GM23338 (cell line): Measurements from ENCODE around the gene ADGRD1.

ENCODE experiments used
- CREB1 ChIP-seq: fragments of 250-450 bp; sonication (Bioruptor Pico); IDR thresholded peaks from 2 replicates; pipeline ENCODE4 v1.5.0; 2020; ENCODE audit warnings: low read depth, mild to moderate bottlenecking, moderate library complexity
- EZH2 ChIP-seq: fragments of 200-600 bp; sonication (generic); IDR thresholded peaks from one replicate; pipeline ENCODE4 v1.8.0; 2017; ENCODE audit warnings: antibody characterized with exemption, mild to moderate bottlenecking, low read depth; ENCODE audit not compliant: unreplicated experiment
- POLR2AphosphoS5 ChIP-seq: IDR thresholded peaks from 2 replicates; pipeline ENCODE4 v1.6.1; 2016; ENCODE audit warnings: antibody characterized with exemption, low read depth
- REST ChIP-seq: IDR thresholded peaks from one replicate; pipeline ENCODE4 v1.6.1; 2018; ENCODE audit warnings: antibody characterized with exemption; ENCODE audit not compliant: unreplicated experiment
- ZNF114 ChIP-seq: fragments of 250-450 bp; sonication (Bioruptor Pico); IDR thresholded peaks from 2 replicates; pipeline ENCODE4 v1.5.0; 2020; ENCODE audit warnings: mild to moderate bottlenecking, moderate library complexity
- TF ChIP-seq, protein P1 (sequence below), 2 experiments: fragments of 200-600 bp in 1 of 2; sonication (generic) in 1 of 2; conservative IDR thresholded peaks; 2 replicates each; pipeline versions ENCODE4 v1.5.1 to v1.6.1; 2016 to 2017; ENCODE audit warnings: antibody characterized with exemption in 2 of 2, low read depth in 2 of 2, mild to moderate bottlenecking in 2 of 2, moderate library complexity in 1 of 2

GRCh38 chr12:131066207-131066885 lies 112.6 kb downstream of the ADGRD1 start:
- TF ChIP-seq, protein P1, sequence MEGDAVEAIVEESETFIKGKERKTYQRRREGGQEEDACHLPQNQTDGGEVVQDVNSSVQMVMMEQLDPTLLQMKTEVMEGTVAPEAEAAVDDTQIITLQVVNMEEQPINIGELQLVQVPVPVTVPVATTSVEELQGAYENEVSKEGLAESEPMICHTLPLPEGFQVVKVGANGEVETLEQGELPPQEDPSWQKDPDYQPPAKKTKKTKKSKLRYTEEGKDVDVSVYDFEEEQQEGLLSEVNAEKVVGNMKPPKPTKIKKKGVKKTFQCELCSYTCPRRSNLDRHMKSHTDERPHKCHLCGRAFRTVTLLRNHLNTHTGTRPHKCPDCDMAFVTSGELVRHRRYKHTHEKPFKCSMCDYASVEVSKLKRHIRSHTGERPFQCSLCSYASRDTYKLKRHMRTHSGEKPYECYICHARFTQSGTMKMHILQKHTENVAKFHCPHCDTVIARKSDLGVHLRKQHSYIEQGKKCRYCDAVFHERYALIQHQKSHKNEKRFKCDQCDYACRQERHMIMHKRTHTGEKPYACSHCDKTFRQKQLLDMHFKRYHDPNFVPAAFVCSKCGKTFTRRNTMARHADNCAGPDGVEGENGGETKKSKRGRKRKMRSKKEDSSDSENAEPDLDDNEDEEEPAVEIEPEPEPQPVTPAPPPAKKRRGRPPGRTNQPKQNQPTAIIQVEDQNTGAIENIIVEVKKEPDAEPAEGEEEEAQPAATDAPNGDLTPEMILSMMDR (conservative IDR thresholded peaks at IDR 0.05; ENCODE audit: low read depth in 2 of 2) = no peak
- TF ChIP-seq POLR2AphosphoS5 = no peak
- TF ChIP-seq EZH2 = no peak
- TF ChIP-seq REST = no peak
- no peak for TF ChIP-seq CREB1 (CRISPR knock-in tag)
- no peak for TF ChIP-seq ZNF114 (CRISPR knock-in tag)
